HAP-1 (cell line): ENCODE results near the gene CHPF.

Experiments
- DNase-seq, 2 experiments: peaks; one replicate each; pipeline ENCODE4 v3.0.0-alpha.2; 2016 to 2020; ENCODE audit warnings: low spot score in 2 of 2
- H3K27me3 ChIP-seq: fragments of 250-450 bp; sonication (Bioruptor Pico); 2 replicates; pipeline ENCODE4 v1.5.1; 2020; ENCODE audit warnings: low read depth, mild to moderate bottlenecking, moderate library complexity
- H3K36me3 ChIP-seq: fragments of 250-450 bp; sonication (Bioruptor Pico); replicated peaks from 2 replicates; pipeline ENCODE4 v1.5.1; 2020; ENCODE audit warnings: mild to moderate bottlenecking
- H3K4me1 ChIP-seq: fragments of 250-450 bp; sonication (Bioruptor Pico); 2 replicates; pipeline ENCODE4 v1.5.1; 2020; ENCODE audit warnings: mild to moderate bottlenecking
- H3K4me3 ChIP-seq: fragments of 250-450 bp; sonication (Bioruptor Pico); 2 replicates; pipeline ENCODE4 v1.5.1; 2020; ENCODE audit warnings: mild to moderate bottlenecking, moderate library complexity
- H3K9me3 ChIP-seq: fragments of 250-450 bp; sonication (Bioruptor Pico); 2 replicates; pipeline ENCODE4 v1.5.1; 2020; ENCODE audit warnings: mild to moderate bottlenecking, moderate library complexity
- in situ Hi-C: fragments of 300-500 bp; cut with MboI; formaldehyde crosslinking; loops from 3 replicates; pipeline ENCODE4 v1.14.3; 2020; ENCODE audit warnings: low sequenced_read_pairs, inconsistent platforms, mixed read lengths

CHPF gene, protein sequence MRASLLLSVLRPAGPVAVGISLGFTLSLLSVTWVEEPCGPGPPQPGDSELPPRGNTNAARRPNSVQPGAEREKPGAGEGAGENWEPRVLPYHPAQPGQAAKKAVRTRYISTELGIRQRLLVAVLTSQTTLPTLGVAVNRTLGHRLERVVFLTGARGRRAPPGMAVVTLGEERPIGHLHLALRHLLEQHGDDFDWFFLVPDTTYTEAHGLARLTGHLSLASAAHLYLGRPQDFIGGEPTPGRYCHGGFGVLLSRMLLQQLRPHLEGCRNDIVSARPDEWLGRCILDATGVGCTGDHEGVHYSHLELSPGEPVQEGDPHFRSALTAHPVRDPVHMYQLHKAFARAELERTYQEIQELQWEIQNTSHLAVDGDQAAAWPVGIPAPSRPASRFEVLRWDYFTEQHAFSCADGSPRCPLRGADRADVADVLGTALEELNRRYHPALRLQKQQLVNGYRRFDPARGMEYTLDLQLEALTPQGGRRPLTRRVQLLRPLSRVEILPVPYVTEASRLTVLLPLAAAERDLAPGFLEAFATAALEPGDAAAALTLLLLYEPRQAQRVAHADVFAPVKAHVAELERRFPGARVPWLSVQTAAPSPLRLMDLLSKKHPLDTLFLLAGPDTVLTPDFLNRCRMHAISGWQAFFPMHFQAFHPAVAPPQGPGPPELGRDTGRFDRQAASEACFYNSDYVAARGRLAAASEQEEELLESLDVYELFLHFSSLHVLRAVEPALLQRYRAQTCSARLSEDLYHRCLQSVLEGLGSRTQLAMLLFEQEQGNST

DNA sequence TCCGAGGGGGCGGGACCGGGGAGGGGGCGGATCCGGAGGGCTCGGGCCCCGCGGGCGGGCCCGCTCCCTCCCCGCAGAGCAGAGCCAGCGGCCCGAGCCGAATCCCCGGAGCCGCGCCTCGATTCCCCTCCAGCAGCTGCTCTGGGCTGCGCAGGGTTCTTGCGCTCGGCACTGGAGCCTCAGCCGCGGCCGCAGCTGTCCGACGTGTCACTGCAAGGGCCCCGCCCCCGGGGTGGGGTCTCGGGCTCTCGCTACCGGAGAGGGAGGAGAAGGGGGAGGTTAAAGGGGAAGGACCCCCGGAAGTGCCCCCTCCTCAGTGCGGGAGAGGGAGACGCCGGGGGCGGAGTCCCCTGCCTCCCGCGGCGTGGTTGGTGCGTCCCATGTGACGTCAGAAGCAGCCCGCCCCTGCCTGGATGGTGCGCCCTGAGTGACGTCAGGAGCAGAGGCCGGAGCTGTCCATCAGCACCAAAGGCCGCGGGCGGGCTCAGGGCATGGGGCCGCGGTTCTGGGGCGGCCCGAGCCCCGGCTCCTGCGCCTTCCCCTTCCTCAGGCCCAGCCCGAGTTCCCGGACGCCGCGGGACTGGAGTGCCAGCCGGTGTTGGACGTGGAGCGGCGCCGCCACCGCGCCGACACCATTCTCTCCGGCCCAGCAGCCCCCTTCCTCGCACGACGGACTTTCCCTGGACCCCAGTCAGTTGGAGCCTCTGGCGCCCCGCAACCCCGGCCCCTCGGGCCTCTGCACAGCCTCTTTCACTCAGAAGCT lies at the start of gene CHPF, which contains the start of gene TMEM198:
Gene CHPF (minus strand): TSS at position 214 of the 763 bp plus-strand sequence. CDS start 271 bp downstream, outside the sequence.
Gene TMEM198 (plus strand): TSS at position 433 of the 763 bp plus-strand sequence. CDS start 700 bp downstream, outside the sequence.
- Histone ChIP-seq H3K9me3 (no peaks in the 10 kb centered on the region), H3K27me3 (no peaks in the 10 kb centered on the region), H3K4me3 (peak within 1 kb of the TSS; percentile 67), H3K4me1 (peaks cover 8% of the 10 kb centered on the region; the same call in 1 of the 2 replicates), H3K36me3 (peaks cover 19% of the 10 kb centered on the region)
- in situ Hi-C loops = loop anchor here (5.0 kb wide), 1 partner anchor 99 kb away; no protein-coding TSS in a partner anchor
- DNase-seq = peak; percentile 97 to 99

DNA sequence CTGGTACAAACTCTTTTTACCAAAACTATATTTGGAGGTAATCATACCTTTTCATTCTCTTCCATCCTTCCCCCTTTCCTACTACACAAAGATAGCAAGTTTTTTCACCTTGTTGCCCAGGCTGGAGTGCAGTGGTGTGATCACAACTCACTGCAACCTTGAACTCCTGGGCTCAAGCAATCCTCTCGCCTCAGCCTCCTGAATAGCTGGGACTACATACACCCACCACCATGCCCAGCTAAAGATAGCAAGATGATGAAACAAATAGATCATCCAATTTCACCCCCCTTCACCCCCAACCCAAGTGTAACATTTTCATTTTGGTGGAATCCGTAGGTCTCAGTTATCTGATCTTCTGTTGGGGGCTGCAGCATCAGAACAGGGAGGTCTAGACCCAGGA lies 49.5 kb upstream of the CHPF start:
- no peaks in the 10 kb centered on the region for H3K27me3 ChIP-seq
- no peak for DNase-seq
- no peak overlapping the region for H3K4me3 ChIP-seq
- in situ Hi-C loops = no loop called here
- H3K4me1 ChIP-seq = peaks cover 8% of the 10 kb centered on the region
- H3K9me3 ChIP-seq = no peaks in the 10 kb centered on the region
- H3K36me3 ChIP-seq = no peaks in the 10 kb centered on the region

DNA sequence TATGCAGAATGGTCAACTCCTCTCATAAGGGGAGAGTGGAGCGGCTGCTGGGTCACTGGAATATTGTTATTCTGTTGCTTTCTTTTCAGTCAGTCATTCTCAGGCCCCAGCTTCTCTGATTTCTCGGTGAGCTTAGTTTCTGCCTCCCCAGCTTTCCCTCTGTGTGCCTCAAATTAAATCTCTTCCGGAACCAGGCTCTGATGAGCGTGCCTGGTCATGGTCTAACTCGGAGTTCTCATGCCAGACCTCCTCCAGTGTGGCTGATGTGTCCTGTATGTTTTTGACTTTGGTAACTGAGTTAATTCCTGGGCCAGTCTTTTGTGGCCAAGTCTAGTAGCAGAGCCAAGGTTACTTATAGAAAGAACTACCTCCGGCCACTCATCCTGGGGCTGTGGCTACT lies 49.1 kb upstream of the CHPF start:
- no peaks in the 10 kb centered on the region for H3K27me3 ChIP-seq
- peaks cover 8% of the 10 kb centered on the region for H3K4me1 ChIP-seq
- no peaks in the 10 kb centered on the region for H3K9me3 ChIP-seq
- no peaks in the 10 kb centered on the region for H3K36me3 ChIP-seq
- H3K4me3 ChIP-seq = no peak overlapping the region
- in situ Hi-C loops = no loop called here
- no peak for DNase-seq

DNA sequence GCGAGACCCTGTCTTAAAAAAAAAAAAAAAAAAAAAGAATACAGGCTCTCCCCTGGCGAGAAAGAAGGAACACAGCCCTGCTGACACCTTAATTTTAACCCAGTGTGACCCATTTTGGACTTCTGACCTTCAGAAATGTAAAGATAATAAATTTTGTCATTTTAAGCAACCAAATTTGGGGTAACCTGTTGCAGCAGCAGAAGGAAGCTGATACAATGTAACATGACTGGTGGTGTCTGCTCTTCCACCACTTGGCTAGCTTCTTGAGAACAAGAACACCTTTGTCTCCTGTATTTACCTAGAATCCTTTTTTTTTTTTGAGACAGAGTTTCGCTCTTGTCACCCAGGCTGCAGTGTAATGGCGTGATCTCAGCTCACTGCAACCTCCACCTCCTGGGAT lies 47.5 kb upstream of the CHPF start:
- peaks cover 8% of the 10 kb centered on the region for H3K4me1 ChIP-seq
- no peaks in the 10 kb centered on the region for H3K27me3 ChIP-seq
- no peaks in the 10 kb centered on the region for H3K9me3 ChIP-seq
- in situ Hi-C loops = no loop called here
- no peaks in the 10 kb centered on the region for H3K36me3 ChIP-seq
- no peak for DNase-seq
- no peak overlapping the region for H3K4me3 ChIP-seq

DNA sequence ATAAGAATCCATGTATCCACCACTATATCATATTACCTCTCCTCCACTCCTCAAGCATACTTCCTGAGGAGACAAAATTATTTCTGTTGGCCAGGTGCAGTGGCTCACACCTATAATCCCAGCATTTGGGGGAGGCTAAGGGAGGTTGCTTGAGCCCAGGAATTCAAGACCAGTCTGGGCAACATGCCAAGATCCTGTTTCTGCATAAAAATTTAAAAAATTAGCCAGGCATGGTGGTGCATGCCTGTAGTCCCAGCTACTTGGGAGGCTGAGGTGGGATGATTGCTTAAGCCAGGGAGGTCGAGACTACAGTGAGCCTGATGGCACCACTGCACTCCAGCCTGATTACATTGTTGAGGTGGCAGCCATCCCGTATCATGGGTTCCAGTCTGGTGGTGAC lies 37.7 kb upstream of the CHPF start:
- in situ Hi-C loops = no loop called here
- Histone ChIP-seq H3K36me3 (no peaks in the 10 kb centered on the region), H3K9me3 (no peaks in the 10 kb centered on the region; the same call in 1 of the 2 replicates), H3K4me1 (0 out of 2 replicates have a peak, but pooled peaks cover 2% of the 10 kb centered on the region), H3K4me3 (no peak overlapping the region), H3K27me3 (peaks cover 4% of the 10 kb centered on the region; the same call in 1 of the 2 replicates)
- DNase-seq = no peak

DNA sequence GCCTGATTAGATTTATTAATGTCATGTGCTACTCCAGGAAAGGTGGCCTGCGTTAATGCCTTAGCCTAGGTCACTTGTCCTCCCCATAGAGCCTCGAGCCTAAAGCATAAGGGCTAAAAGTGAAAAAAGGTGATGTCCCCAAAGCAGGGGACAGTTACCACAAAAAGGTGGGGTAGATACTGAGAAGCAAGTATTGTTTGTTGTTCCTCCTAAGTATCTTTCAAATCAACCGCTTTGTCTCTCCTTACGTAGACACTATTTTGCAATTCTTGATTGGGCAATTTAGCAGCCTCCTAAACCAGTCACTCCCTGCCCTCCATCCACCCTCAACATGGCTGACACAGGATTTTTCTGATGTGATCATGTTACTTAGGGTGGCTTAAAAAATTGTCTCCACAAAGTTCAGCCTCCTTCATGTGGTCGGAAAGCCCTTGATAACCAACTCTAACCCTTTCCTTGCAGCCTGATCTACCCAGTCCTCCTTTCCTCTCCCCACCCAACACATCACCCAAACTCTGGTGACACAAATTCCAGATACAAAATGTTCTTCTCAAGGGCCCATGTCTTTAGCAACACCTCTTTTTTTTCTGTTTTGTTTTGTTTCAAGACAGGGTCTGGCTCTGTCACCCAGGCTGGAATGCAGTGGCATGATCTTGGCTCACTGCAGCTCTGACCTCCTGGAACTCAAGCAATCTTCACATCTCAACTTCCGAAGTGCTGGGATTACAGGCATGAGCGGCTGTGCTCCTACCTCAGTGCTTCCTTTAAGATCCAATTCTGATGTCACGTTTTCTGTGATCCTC lies 35.4 kb upstream of the CHPF start:
- in situ Hi-C loops = no loop called here
- DNase-seq = no peak
- H3K9me3 ChIP-seq = no peaks in the 10 kb centered on the region; the same call in 1 of the 2 replicates
- no peak overlapping the region for H3K4me3 ChIP-seq
- H3K4me1 ChIP-seq = 0 out of 2 replicates have a peak, but pooled peaks cover 2% of the 10 kb centered on the region
- H3K36me3 ChIP-seq = no peaks in the 10 kb centered on the region
- no peaks in the 10 kb centered on the region for H3K27me3 ChIP-seq

DNA sequence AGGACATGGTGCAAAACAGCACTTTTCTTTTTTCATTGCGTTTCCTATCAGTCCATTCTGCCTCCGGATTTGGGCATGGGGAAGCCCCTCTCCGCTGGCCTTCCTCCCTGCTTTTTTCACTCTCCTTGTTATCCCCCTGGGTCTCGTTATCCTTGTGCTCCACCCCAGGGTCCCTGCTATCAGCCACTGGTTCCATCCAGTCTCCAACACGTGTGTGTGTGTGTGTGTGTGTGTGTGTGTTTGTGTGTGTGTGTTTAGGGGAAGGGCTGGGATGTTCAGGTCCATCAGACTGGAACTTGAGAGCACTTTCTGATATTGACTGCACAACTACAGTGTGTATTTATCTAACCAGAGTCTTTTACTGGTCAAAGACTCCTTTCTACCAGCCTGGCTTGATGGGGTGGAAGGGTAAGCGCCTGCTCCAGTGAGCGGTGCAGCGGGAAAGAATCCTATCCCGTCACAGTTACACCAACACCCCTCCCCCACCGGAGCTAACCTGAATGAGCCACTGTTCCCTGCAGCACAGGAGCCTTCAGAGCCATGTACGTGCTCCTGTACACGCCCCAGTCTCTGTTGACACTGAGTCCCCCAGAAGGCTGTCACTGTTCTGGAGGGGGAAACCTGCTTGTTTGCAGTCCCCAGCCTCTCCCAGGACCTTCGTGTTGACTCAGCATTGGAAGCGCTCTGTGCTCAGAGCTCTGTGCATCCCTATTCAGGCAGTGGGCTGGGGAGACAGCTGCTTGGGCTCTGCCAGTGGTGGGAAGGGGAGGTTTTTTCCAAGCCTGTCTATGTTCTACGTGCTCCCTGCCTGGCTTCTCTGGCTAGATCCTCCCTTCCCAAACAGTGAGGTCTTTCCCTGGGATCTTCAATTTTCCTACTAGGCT lies 33.1 kb upstream of the CHPF start:
- DNase-seq = peak in 1 of 2 experiments; percentile 60
- in situ Hi-C loops = no loop called here
- no peaks in the 10 kb centered on the region for H3K36me3 ChIP-seq
- no peak overlapping the region for H3K4me3 ChIP-seq
- H3K9me3 ChIP-seq = no peaks in the 10 kb centered on the region
- no peaks in the 10 kb centered on the region for H3K27me3 ChIP-seq
- H3K4me1 ChIP-seq = peaks cover 6% of the 10 kb centered on the region

DNA sequence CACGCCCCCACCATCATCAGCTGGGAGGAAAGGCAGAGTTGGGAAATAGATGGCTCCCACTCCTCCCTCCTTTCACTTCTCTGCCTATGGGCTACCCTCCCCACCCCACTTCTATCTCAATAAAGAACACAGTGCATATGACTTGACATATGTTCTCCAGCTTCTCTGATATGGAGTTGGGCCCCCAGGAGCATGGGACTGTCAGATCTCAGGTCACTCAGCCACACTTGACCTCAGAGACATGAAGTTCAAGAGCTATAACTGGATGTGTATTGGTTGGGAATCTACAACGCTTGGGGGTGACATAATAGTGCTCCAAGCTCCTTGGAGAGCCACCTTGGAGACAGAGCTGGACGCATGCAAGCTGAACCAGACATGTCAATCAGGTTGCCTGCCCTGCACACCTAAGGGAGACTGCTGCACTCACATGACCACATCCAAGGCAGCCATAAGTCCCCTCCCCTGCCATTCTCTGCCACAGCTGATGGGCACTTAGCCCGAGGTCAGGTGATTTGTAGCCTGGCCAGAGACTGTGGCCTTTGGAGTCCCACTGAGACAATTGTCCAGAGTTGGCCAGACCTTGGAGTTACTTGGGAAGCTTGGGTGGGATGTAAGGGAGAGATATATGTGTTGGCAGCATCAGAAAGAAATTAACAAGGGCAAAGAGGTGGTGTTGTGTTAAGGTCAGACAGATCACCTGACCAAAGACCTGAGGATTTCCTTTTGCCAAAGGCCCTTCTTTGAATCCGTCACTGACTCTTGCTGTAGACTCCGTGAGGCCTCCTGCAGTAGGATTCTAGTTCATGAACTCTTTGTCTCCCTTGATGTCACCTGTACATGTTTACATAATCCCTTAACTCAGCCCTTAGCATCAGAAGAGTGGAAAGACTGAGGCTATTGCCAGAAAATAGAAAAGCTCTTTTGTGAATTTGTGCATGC lies 32.2 kb upstream of the CHPF start:
- no peaks in the 10 kb centered on the region for H3K9me3 ChIP-seq
- no peaks in the 10 kb centered on the region for H3K36me3 ChIP-seq
- H3K4me1 ChIP-seq = peaks cover 9% of the 10 kb centered on the region
- no peaks in the 10 kb centered on the region for H3K27me3 ChIP-seq
- in situ Hi-C loops = no loop called here
- no peak for DNase-seq
- H3K4me3 ChIP-seq = no peak overlapping the region

DNA sequence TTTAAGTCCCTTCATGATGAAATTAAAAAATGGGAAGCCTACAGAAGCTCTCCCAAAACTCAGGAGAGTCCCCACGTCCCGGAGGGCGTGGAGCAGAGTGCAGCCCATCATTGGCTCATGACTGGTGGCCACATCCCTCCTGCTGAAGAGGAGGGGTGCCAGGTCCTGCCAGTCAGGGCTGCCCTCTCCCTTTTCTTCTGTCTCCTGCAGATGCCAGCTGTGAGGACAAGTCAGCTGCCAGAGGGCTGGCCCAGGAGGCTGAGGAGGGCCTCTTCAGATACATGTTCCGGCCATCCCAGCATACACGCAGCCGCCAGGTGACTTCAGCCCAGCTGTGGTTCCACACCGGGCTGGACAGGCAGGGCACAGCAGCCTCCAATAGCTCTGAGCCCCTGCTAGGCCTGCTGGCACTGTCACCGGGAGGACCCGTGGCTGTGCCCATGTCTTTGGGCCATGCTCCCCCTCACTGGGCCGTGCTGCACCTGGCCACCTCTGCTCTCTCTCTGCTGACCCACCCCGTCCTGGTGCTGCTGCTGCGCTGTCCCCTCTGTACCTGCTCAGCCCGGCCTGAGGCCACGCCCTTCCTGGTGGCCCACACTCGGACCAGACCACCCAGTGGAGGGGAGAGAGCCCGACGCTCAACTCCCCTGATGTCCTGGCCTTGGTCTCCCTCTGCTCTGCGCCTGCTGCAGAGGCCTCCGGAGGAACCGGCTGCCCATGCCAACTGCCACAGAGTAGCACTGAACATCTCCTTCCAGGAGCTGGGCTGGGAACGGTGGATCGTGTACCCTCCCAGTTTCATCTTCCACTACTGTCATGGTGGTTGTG lies 31.1 kb upstream of the CHPF start:
- Histone ChIP-seq H3K9me3 (no peaks in the 10 kb centered on the region), H3K27me3 (no peaks in the 10 kb centered on the region), H3K36me3 (no peaks in the 10 kb centered on the region; the same call in 1 of the 2 replicates), H3K4me3 (no peak overlapping the region), H3K4me1 (peaks cover 13% of the 10 kb centered on the region)
- no peak for DNase-seq
- in situ Hi-C loops = no loop called here

DNA sequence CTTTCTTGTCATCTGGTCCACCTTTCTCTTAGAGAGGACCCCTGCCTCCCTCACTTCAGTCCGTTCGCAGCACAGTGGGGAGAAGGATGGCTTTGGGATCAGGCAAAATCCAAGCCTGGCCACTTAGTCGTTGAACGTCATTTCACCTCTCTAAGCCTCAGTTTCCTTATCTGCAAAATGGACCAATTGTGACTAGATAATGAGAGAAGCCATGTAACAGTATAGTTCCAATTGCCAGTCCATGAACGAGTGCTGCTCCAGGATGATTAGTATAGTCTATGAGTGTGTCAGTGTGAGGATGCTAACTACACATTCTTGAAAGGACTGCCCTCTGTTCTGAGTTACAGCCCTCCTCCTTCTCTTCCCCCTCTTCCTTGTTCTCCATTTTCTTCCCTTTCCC lies 29.6 kb upstream of the CHPF start:
- H3K36me3 ChIP-seq = peaks cover 3% of the 10 kb centered on the region; the same call in 1 of the 2 replicates
- H3K4me3 ChIP-seq = no peak overlapping the region
- DNase-seq = no peak
- no peaks in the 10 kb centered on the region for H3K9me3 ChIP-seq
- no peaks in the 10 kb centered on the region for H3K27me3 ChIP-seq
- peaks cover 17% of the 10 kb centered on the region for H3K4me1 ChIP-seq
- in situ Hi-C loops = no loop called here
